ENCODE data around the gene SERPINA3. TPM values are rescaled to one million over a fixed set of nuclear protein-coding genes. Genes with fewer than 3 reads are reported as not detected.

SERPINA3 gene
- total RNA-seq, 1 donor from 2014 or later = 5.2 TPM

- Mint-ChIP-seq H3K4me1 (ENCODE audit: low read depth) (no peaks in the 10 kb centered on the region), H3K27ac (no peak overlapping the region), H3K36me3 (ENCODE audit: insufficient read depth) (no peaks in the 10 kb centered on the region), H3K4me3 (ENCODE audit: low read depth) (no peak overlapping the region), H3K27me3 (peaks cover 3% of the 10 kb centered on the region), H3K9me3 (ENCODE audit: low read depth) (no peaks in the 10 kb centered on the region)
- DNase-seq (ENCODE audit: low spot score, unreplicated experiment) = no peak
- TF ChIP-seq CTCF (IDR thresholded peaks at IDR 0.05; ENCODE audit: unreplicated experiment) = no peak
These were observed 38.2 kb downstream of the SERPINA3 start for GRCh38 chr14:94650444-94650775.

DNA sequence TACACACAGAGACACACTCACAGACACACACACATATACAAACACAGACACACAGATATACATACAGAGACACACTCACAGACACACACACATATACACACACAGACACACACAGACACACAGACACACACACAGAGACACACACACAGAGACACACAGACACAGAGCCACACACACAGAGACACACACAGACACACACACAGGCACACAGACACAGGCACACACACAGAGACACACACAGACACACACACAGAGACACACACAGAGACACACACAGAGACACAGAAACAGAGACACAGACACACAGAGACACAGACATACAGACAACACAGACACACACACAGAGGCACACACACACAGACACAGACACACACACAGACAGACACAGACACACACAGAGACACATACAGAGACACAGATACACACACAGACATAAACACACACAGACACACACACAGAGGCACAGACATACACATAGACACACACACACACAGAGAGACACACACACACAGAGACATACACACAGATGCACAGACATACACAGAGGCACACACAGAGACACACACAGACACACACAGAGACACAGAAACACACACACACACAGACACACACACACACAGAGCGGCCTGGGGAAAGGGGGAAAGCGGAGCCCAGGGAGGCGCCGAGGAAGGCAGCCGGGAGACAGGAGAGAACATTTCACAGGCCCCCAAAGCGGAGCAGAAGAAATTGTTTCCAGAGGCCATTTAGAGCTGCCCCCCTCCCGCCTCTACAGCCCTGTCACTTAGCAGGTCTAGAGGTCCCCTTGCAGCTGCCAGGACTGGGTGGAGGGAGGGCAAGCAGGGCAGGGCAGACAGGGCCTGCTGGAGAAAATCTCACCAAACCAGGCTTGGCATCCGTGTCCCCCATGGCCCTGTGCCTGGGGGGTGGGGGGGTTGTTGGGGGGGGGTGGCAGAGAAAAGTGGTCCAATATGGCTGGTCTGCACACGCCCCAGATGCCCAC lies 38.9 kb downstream of the SERPINA3 start:
- DNase-seq (ENCODE audit: low spot score, unreplicated experiment) = no peak
- H3K27ac Mint-ChIP-seq = no peak overlapping the region
- no peak overlapping the region for H3K4me3 Mint-ChIP-seq (ENCODE audit: low read depth)
- no peaks in the 10 kb centered on the region for H3K4me1 Mint-ChIP-seq (ENCODE audit: low read depth)
- H3K36me3 Mint-ChIP-seq (ENCODE audit: insufficient read depth) = no peaks in the 10 kb centered on the region
- H3K27me3 Mint-ChIP-seq = no peaks in the 10 kb centered on the region
- TF ChIP-seq CTCF (IDR thresholded peaks at IDR 0.05; ENCODE audit: unreplicated experiment) = no peak
- no peaks in the 10 kb centered on the region for H3K9me3 Mint-ChIP-seq (ENCODE audit: low read depth)

GRCh38 chr14:94653321-94653720 lies 41.1 kb downstream of the SERPINA3 start:
- Mint-ChIP-seq H3K4me3 (ENCODE audit: low read depth) (no peak overlapping the region), H3K36me3 (ENCODE audit: insufficient read depth) (no peaks in the 10 kb centered on the region), H3K27ac (no peak overlapping the region), H3K4me1 (ENCODE audit: low read depth) (no peaks in the 10 kb centered on the region), H3K9me3 (ENCODE audit: low read depth) (no peaks in the 10 kb centered on the region), H3K27me3 (no peaks in the 10 kb centered on the region)
- no peak for TF ChIP-seq CTCF (IDR thresholded peaks at IDR 0.05; ENCODE audit: unreplicated experiment)
- no peak for DNase-seq (ENCODE audit: low spot score, unreplicated experiment)

GRCh38 chr14:94654071-94654861 lies 42.1 kb downstream of the SERPINA3 start:
- DNase-seq (ENCODE audit: low spot score, unreplicated experiment) = no peak
- Mint-ChIP-seq H3K27ac (no peak overlapping the region), H3K4me1 (ENCODE audit: low read depth) (peaks cover 3% of the 10 kb centered on the region), H3K36me3 (ENCODE audit: insufficient read depth) (no peaks in the 10 kb centered on the region), H3K9me3 (ENCODE audit: low read depth) (no peaks in the 10 kb centered on the region), H3K27me3 (no peaks in the 10 kb centered on the region), H3K4me3 (ENCODE audit: low read depth) (no peak overlapping the region)
- TF ChIP-seq CTCF (IDR thresholded peaks at IDR 0.05; ENCODE audit: unreplicated experiment) = no peak

GRCh38 chr14:94655169-94655710 lies 43.0 kb downstream of the SERPINA3 start:
- Mint-ChIP-seq H3K4me3 (ENCODE audit: low read depth) (no peak overlapping the region), H3K9me3 (ENCODE audit: low read depth) (no peaks in the 10 kb centered on the region), H3K36me3 (ENCODE audit: insufficient read depth) (no peaks in the 10 kb centered on the region), H3K27ac (no peak overlapping the region), H3K27me3 (peaks cover 5% of the 10 kb centered on the region), H3K4me1 (ENCODE audit: low read depth) (peaks cover 3% of the 10 kb centered on the region)
- no peak for DNase-seq (ENCODE audit: low spot score, unreplicated experiment)
- no peak for TF ChIP-seq CTCF (IDR thresholded peaks at IDR 0.05; ENCODE audit: unreplicated experiment)
